GM23248 (cell line): ENCODE data around the gene PSMB8. TPM values are rescaled to one million over a fixed set of nuclear protein-coding genes. Genes with fewer than 3 reads are reported as not detected.

Experiments used
- DNase-seq: peaks from one replicate; pipeline ENCODE4 v3.0.0-alpha.2; 2015
- H2AFZ ChIP-seq: fragments of 200-600 bp; sonication (generic); 2 replicates; pipeline ENCODE4 v1.6.1; 2016; ENCODE audit warnings: antibody characterized with exemption
- H3F3A ChIP-seq: fragments of 200-600 bp; sonication (generic); 2 replicates; pipeline ENCODE4 v1.6.1; 2016; ENCODE audit warnings: mild to moderate bottlenecking, antibody characterized with exemption, mixed run types; ENCODE audit not compliant: insufficient read depth
- H3K27ac ChIP-seq: fragments of 200-600 bp; sonication (generic); 2 replicates; pipeline ENCODE4 v1.5.1; 2016; ENCODE audit warnings: mild to moderate bottlenecking
- H3K27me3 ChIP-seq: fragments of 200-600 bp; sonication (generic); replicated peaks from 2 replicates; pipeline ENCODE4 v1.6.1; 2016; ENCODE audit warnings: mild to moderate bottlenecking; ENCODE audit not compliant: insufficient read depth
- H3K36me3 ChIP-seq: fragments of 200-600 bp; sonication (generic); 2 replicates; pipeline ENCODE4 v1.6.1; 2016; ENCODE audit warnings: low read depth, mild to moderate bottlenecking
- H3K4me1 ChIP-seq: fragments of 200-600 bp; sonication (generic); 2 replicates; pipeline ENCODE4 v1.6.1; 2016; ENCODE audit warnings: mild to moderate bottlenecking; ENCODE audit not compliant: insufficient read depth
- H3K4me2 ChIP-seq: fragments of 200-600 bp; sonication (generic); one replicate; pipeline ENCODE4 v1.6.1; 2016; ENCODE audit warnings: mild to moderate bottlenecking; ENCODE audit not compliant: unreplicated experiment
- H3K4me3 ChIP-seq: fragments of 200-600 bp; sonication (generic); 2 replicates; pipeline ENCODE4 v1.5.1; 2016; ENCODE audit warnings: mild to moderate bottlenecking
- H3K79me2 ChIP-seq: fragments of 200-600 bp; sonication (generic); 2 replicates; pipeline ENCODE4 v1.6.1; 2016; ENCODE audit warnings: mild to moderate bottlenecking; ENCODE audit not compliant: insufficient read depth
- H3K9ac ChIP-seq: fragments of 200-600 bp; sonication (generic); 2 replicates; pipeline ENCODE4 v1.6.1; 2016; ENCODE audit warnings: mild to moderate bottlenecking
- H3K9me2 ChIP-seq: fragments of 200-600 bp; sonication (generic); 2 replicates; pipeline ENCODE4 v1.6.1; 2016; ENCODE audit warnings: mixed run types, mild to moderate bottlenecking, moderate library complexity; ENCODE audit not compliant: insufficient read depth
- H3K9me3 ChIP-seq: fragments of 200-600 bp; sonication (generic); one replicate; pipeline ENCODE4 v1.6.1; 2017; ENCODE audit warnings: low read depth
- H4K20me1 ChIP-seq: fragments of 200-600 bp; sonication (generic); 2 replicates; pipeline ENCODE4 v1.6.0; 2016; ENCODE audit not compliant: insufficient read depth
- EZH2 ChIP-seq: fragments of 200-600 bp; sonication (generic); IDR thresholded peaks from 2 replicates; pipeline ENCODE4 v1.6.1; 2018; ENCODE audit warnings: antibody characterized with exemption, mild to moderate bottlenecking; ENCODE audit not compliant: insufficient read depth, poor library complexity, severe bottlenecking
- EZH2phosphoT487 ChIP-seq: fragments of 200-600 bp; sonication (generic); IDR thresholded peaks from 2 replicates; pipeline ENCODE4 v1.6.1; 2018; ENCODE audit warnings: antibody characterized with exemption, moderate library complexity, mild to moderate bottlenecking, low read depth; ENCODE audit not compliant: insufficient read depth
- whole genome bisulfite sequencing, 2 experiments: methylation state at CpG; one replicate each; pipeline ENCODE4 v1.1.6; 2015 to 2017; ENCODE audit warnings: low lambda C conversion rate in 2 of 2, low coverage in 1 of 2; ENCODE audit errors: missing lambda C conversion rate in 2 of 2; 5-methylcytosine and 5-hydroxymethylcytosine counted together
- in situ Hi-C: fragments of 300-500 bp; cut with MboI; formaldehyde crosslinking; loops from 2 replicates; pipeline ENCODE4 v1.15.0; 2020
- polyA plus RNA-seq: library from polyadenylated mRNA; unstranded; fragments of >200 nt; fragmentation: Nextera tagmentation; extraction: Ambion mirVana; gene quantifications from 2 replicates; pipeline ENCODE4 v1.2.1, GENCODE V29; 2016
- total RNA-seq: library from RNA; depleted of rRNA; stranded (reverse); fragments of >200 nt; shearing (Covaris generic); gene quantifications from 2 replicates; pipeline ENCODE4 v1.2.3, GENCODE V29; 2014

PSMB8 gene
- total and polyA plus RNA-seq, 2 experiments from 2014 or later = 27.2 to 33.5 TPM

- peak within 1 kb of the TSS; percentile 89 for H3K9ac ChIP-seq
- H3K27me3 ChIP-seq = no peaks in the 10 kb centered on the region
- H3K27ac ChIP-seq = peak within 1 kb of the TSS; percentile 87
- H3K79me2 ChIP-seq = 0 out of 2 replicates have a peak, but pooled peaks cover 4% of the 10 kb centered on the region
- peaks cover 17% of the 10 kb centered on the region for H3F3A ChIP-seq
- no peak for TF ChIP-seq EZH2phosphoT487
- no peak for TF ChIP-seq EZH2
- no peaks in the 10 kb centered on the region for H3K9me2 ChIP-seq
- H3K4me3 ChIP-seq = peak within 1 kb of the TSS; percentile 84
- 1 to 2% methylated on average over 53 to 57 of the region's 57 CpGs for WGBS, 2 experiments
- H4K20me1 ChIP-seq = no peaks in the 10 kb centered on the region
- no peaks in the 10 kb centered on the region for H3K36me3 ChIP-seq
- peak; percentile 96 for DNase-seq
- in situ Hi-C loops = no loop called here
- peak within 1 kb of the TSS; percentile 88 for H2AFZ ChIP-seq
- H3K4me2 ChIP-seq = peak within 1 kb of the TSS; percentile 86
- peaks cover 8% of the 10 kb centered on the region; the same call in 1 of the 2 replicates for H3K4me1 ChIP-seq
- H3K9me3 ChIP-seq = no peaks in the 10 kb centered on the region
Observed at GRCh38 chr6:32838114-32838958, 5.5 kb downstream of the PSMB8 start, which contains the start of gene TAP2. Gene TAP2 (minus strand): TSS chr6:32838739. CDS start chr6:32838233, 506 bp downstream.

DNA sequence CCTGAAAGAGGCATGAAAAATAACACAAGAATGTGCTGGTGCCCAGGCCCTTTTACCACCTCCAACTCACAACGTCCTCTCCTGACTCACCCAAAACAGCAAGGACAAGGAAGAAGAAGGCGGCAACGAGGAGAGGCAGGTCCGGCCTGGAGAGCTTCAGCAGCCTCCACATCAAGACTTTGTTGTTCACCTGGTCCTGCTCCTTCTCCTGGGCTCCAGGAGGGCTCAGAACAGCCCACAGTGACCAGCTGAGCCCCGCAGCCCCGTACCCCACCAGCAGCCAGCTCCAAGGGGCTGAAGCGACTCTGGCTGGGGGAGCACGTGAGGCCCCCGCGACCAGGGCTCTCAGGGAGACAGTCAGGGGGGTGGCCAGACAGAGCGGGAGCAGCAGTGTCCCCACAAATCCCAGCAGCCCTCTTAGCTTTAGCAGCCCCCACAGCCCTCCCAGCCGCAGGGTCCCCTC, 6.2 kb downstream of the PSMB8 start:
- Histone ChIP-seq H3K4me3 (peak overlapping the region; percentile 84), H3K9me2 (no peaks in the 10 kb centered on the region), H3K27ac (peak overlapping the region; percentile 87), H3K4me1 (peaks cover 8% of the 10 kb centered on the region; the same call in 1 of the 2 replicates), H2AFZ (peak overlapping the region; percentile 88), H3K79me2 (0 out of 2 replicates have a peak, but pooled peaks cover 4% of the 10 kb centered on the region), H3K27me3 (no peaks in the 10 kb centered on the region), H3K9ac (peak overlapping the region; percentile 89), H3K36me3 (no peaks in the 10 kb centered on the region), H3K9me3 (no peaks in the 10 kb centered on the region), H4K20me1 (no peaks in the 10 kb centered on the region), H3K4me2 (peak overlapping the region; percentile 86), H3F3A (peaks cover 17% of the 10 kb centered on the region)
- WGBS, 2 experiments = 35 to 40% methylated on average over 11 of the region's 12 CpGs
- peak; percentile 41 for DNase-seq
- in situ Hi-C loops = no loop called here
- TF ChIP-seq EZH2phosphoT487 = no peak
- no peak for TF ChIP-seq EZH2

GRCh38 chr6:32836873-32837272, 7.0 kb downstream of the PSMB8 start:
- in situ Hi-C loops = no loop called here
- Histone ChIP-seq H3K36me3 (no peaks in the 10 kb centered on the region), H3K4me2 (no peak overlapping the region), H2AFZ (no peak overlapping the region), H3K4me3 (no peak overlapping the region), H3K79me2 (0 out of 2 replicates have a peak, but pooled peaks cover 4% of the 10 kb centered on the region), H3K9me3 (no peaks in the 10 kb centered on the region), H3K27ac (no peak overlapping the region), H3K9me2 (no peaks in the 10 kb centered on the region), H3K27me3 (no peaks in the 10 kb centered on the region), H3F3A (peaks cover 17% of the 10 kb centered on the region), H4K20me1 (no peaks in the 10 kb centered on the region), H3K4me1 (peaks cover 8% of the 10 kb centered on the region; the same call in 1 of the 2 replicates), H3K9ac (no peak overlapping the region)
- no peak for TF ChIP-seq EZH2phosphoT487
- 97 to 98% methylated on average over 2 of the region's 2 CpGs for WGBS, 2 experiments
- DNase-seq = no peak

DNA sequence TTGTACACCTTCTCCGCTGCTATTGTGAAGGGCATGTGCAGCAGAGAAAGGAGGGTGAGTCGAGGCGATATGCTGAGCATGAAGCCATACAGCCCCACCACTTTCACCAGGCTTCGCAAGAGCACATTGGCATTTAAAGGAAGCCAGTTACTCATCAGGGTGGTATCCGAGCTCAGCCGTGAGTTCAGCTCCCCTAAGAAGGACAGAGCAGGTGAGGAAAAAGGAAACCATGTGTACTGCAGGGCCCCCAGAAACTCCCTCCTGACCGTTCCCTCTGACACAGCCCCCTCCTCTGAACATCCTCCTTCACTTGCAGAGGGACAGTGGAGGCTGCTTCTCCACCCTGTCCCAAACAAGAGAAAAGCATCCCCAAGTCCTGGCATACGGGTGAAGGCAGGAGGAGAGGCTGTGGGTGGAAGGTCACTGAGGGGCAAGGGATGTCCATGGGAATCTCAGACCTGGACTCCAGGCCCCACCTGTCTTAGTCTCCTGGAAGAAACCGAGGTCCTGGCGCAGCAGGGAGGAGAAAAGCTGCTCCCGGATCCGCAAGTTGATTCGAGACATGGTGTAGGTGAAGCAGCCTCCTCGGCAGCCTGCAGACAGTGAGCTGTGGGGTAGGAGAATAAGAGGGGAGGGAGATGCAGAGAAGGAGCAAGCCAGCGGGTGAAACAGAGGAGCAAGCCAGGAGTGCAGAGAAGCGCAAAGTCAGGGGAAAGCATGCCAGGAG, 8.5 kb downstream of the PSMB8 start:
- Histone ChIP-seq H2AFZ (no peak overlapping the region), H3K27ac (no peak overlapping the region), H3K4me3 (no peak overlapping the region), H3K9me2 (no peaks in the 10 kb centered on the region), H3F3A (peaks cover 15% of the 10 kb centered on the region), H3K79me2 (0 out of 2 replicates have a peak, but pooled peaks cover 4% of the 10 kb centered on the region), H3K36me3 (no peaks in the 10 kb centered on the region), H3K9ac (no peak overlapping the region), H3K4me2 (no peak overlapping the region), H4K20me1 (no peaks in the 10 kb centered on the region), H3K9me3 (no peaks in the 10 kb centered on the region), H3K27me3 (no peaks in the 10 kb centered on the region), H3K4me1 (peaks cover 8% of the 10 kb centered on the region; the same call in 1 of the 2 replicates)
- no peak for TF ChIP-seq EZH2phosphoT487
- no peak for TF ChIP-seq EZH2
- in situ Hi-C loops = no loop called here
- 95 to 96% methylated on average over 16 of the region's 16 CpGs for whole genome bisulfite sequencing, 2 experiments
- DNase-seq = no peak
